Measurements from ENCODE around the gene LSM6.

GRCh38 chr4:146191766-146192458 is 16.4 kb downstream of the LSM6 start:
- peak in 1 of 6 experiments; percentile 3 for TF ChIP-seq CTCF (IDR thresholded peaks at IDR 0.05)
- no peak for TF ChIP-seq POLR2A (IDR thresholded peaks at IDR 0.05)
